ENCODE data around the gene DUSP22. TPM values are rescaled to one million over a fixed set of nuclear protein-coding genes. Genes with fewer than 3 reads are reported as not detected.
A peak's percentile ranks its signal among the peaks of the same experiment; 100 is the strongest.

Gene DUSP22
- total RNA-seq, 2 donors from 2014 or later = 45.2 to 45.3 TPM

DNA sequence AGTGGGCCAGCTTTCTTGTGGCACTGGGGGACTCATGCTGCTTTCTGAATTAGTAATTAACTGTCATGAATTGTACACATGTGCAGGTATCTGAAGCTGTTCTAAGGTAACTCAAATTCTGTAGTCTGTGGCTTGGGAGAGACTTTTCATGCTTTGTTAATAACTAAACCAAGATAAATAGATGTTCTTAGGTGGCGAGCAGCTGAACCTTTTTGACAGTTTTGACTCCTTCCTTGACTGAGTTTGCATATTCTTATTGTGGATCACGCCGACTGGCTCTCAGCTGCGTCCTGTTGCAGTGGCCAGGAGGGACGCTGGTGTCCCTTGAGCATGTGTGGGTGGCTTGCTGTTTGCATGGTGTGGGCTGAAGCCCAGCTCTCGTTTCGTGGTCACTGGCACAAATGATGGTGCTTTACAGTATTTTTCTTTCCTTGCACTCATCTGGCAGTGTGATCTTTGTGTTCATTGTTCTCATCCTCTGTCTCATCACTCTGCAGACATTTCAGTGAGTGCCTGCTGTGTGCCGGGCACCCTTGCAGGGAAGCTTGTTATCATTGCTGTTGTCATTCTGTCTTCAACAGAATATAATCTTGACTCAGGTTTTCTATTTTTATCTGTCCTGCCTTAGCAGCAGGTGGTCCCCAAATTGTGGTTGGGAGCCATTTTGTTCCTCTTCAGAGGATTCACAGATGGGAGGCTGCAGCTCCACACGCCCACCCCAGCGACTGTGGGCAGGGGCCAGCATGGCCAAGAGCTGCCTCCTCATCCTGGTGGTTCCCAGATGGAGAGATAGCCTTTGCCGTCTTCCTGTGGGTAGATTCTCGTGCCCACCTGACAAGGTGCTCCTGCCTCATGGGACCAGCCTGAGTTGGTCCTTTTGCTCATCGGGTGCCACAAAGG, 39.6 kb downstream of the DUSP22 start:
- DNase-seq (ENCODE audit: low spot score) (peak; percentile 57), ATAC-seq (peak in 1 of 2 donors; percentile 35)
- H3K36me3 Mint-ChIP-seq = no peaks in the 10 kb centered on the region
- H3K27ac Mint-ChIP-seq = no peak overlapping the region
- no peaks in the 10 kb centered on the region for H3K9me3 Mint-ChIP-seq
- no peak overlapping the region for H3K4me3 Mint-ChIP-seq
- no peaks in the 10 kb centered on the region for H3K27me3 Mint-ChIP-seq
- H3K4me1 Mint-ChIP-seq (ENCODE audit: low read depth in 2 of 2) = peaks cover 14 to 19% of the 10 kb centered on the region in 2 donors

DNA sequence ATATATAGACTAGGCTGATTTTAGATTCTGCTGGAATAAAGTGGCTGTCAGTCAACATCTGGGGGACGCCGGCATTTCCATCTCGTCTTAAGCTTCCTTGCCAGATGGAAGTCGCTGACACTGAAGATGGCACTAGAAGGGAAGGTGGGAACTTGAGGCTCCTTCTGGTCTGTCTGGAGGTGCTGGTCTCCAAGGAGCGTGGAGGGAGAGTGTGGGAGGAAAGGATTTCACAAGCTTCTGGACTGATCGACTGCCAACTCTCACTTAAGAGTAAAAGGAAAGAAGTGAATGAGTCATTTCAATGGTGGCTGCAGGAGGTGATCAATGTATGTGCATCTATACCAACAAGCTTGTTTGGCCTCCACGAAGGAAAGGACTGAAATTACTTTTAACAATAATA, 40.4 kb downstream of the DUSP22 start:
- Mint-ChIP-seq H3K27ac (no peak overlapping the region), H3K4me3 (no peak overlapping the region), H3K27me3 (no peaks in the 10 kb centered on the region), H3K4me1 (ENCODE audit: low read depth in 2 of 2) (peaks cover 22% of the 10 kb centered on the region in 2 donors), H3K36me3 (no peaks in the 10 kb centered on the region), H3K9me3 (no peaks in the 10 kb centered on the region)
- ATAC-seq (peak; percentile 34 to 36), DNase-seq (ENCODE audit: low spot score) (no peak)

DNA sequence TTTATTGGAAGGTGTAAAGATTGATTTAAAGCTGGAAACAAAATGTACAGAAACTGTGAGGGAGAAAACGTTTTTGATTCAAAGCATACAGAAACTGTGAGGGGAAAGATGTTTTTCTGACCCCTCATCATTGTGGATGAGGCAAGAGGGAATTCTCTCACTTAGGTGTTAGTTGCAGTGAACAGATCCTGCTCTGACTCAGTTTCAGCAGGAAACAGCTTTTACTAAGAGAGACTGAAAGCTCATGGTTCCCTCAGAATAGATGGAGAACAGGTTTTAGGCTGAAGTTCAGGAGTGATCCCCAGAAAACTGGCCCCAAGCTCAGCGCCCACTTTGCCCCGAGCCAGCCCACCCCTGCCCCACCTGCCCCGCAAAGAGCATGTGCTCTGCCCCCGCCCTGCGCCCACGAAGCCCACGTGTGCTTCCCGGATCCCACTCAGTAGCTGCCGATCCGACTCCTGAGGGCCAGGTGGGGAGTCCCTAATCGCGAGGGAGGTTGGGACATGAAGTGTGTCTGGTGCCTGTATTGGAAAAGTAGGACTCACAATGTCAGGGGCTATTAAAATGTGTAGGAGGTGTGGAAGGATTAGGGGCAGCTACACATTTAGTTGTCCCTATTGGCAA, 41.2 kb downstream of the DUSP22 start:
- peak in 1 of 2 donors; percentile 48 for ATAC-seq
- no peak for DNase-seq (ENCODE audit: low spot score)
- H3K27ac Mint-ChIP-seq = no peak overlapping the region
- peaks cover 25 to 28% of the 10 kb centered on the region in 2 donors for H3K4me1 Mint-ChIP-seq (ENCODE audit: low read depth in 2 of 2)
- no peaks in the 10 kb centered on the region for H3K36me3 Mint-ChIP-seq
- H3K27me3 Mint-ChIP-seq = no peaks in the 10 kb centered on the region
- H3K4me3 Mint-ChIP-seq = no peak overlapping the region
- no peaks in the 10 kb centered on the region for H3K9me3 Mint-ChIP-seq

DNA sequence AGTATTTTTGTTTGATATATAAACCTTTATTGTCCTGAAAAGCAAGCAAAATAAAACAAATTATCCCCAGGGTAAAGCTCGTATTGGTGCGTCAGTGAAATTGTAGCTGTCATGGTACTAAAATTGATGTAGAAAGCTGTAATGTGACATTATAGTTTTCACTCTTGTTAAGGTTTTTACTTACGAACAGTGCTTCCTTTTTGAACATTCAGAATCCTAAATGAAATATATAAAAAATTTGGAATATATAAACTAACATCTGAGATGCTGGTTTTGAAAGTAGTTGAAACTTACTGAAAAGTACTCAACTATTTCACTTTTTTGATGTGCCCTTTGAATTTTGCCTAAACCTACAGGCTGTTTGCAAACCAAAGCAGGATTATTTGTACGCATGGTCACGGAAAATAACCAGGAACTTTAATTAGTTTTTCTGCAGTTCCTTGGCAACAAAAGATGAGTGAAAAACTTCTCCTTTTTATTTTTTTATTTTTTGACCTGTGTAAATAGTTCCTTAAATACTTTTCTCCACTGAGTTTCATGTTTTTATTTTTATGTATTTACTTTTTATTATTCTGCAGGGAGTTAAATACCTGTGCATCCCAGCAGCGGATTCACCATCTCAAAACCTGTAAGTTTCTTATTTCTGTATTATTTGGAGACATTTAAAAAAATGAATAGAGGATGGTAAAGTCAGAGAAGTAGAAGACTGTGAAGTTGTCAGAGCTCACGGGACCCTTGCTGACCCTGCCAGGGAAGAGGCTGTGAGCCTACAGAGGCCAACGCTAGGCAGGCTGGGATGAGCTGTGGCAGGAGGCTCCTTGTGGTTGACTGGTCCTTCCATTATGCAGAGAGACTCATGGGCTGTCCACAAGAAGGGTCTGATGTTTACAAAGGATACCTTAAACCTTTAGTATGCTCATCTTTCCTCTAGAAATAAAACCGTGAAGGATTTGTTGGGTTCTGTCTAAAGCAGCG, 42.5 kb downstream of the DUSP22 start:
- Mint-ChIP-seq H3K27me3 (no peaks in the 10 kb centered on the region), H3K4me3 (no peak overlapping the region)
- no peak for ATAC-seq

DNA sequence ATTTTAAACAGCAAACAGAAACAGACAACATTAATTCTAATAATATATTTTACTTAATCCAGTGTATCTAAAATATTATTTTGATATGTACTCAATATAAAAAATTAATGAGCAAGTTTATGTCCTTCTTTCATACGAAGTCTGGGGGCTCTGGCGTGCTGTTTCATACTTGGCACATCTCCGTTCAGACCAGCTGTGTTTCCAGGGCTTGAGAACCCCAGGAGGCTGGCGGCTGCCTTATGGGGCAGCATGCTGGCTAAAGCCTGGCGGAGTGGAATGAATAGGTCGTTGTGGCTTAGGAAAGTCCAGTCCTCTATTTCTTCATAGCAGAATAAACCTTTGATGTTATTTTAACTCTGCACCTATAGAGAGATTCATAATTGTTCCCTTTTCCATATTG, 43.3 kb downstream of the DUSP22 start:
- no peak for DNase-seq (ENCODE audit: low spot score)
- H3K36me3 Mint-ChIP-seq = no peaks in the 10 kb centered on the region
- ATAC-seq = no peak
- H3K27me3 Mint-ChIP-seq = no peaks in the 10 kb centered on the region
- peak overlapping the region; percentile 63 for H3K4me3 Mint-ChIP-seq
- H3K4me1 Mint-ChIP-seq (ENCODE audit: low read depth in 2 of 2) = peaks cover 41 to 47% of the 10 kb centered on the region in 2 donors
- peak overlapping the region in 1 of 2 donors; percentile 45 for H3K27ac Mint-ChIP-seq
- no peaks in the 10 kb centered on the region for H3K9me3 Mint-ChIP-seq

More for the DNA sequence above, 42.5 kb downstream of the DUSP22 start:
- Mint-ChIP-seq H3K36me3 (no peaks in the 10 kb centered on the region), H3K9me3 (no peaks in the 10 kb centered on the region), H3K27ac (no peak overlapping the region), H3K4me1 (ENCODE audit: low read depth in 2 of 2) (peaks cover 35 to 41% of the 10 kb centered on the region in 2 donors)
- no peak for DNase-seq (ENCODE audit: low spot score)

DNA sequence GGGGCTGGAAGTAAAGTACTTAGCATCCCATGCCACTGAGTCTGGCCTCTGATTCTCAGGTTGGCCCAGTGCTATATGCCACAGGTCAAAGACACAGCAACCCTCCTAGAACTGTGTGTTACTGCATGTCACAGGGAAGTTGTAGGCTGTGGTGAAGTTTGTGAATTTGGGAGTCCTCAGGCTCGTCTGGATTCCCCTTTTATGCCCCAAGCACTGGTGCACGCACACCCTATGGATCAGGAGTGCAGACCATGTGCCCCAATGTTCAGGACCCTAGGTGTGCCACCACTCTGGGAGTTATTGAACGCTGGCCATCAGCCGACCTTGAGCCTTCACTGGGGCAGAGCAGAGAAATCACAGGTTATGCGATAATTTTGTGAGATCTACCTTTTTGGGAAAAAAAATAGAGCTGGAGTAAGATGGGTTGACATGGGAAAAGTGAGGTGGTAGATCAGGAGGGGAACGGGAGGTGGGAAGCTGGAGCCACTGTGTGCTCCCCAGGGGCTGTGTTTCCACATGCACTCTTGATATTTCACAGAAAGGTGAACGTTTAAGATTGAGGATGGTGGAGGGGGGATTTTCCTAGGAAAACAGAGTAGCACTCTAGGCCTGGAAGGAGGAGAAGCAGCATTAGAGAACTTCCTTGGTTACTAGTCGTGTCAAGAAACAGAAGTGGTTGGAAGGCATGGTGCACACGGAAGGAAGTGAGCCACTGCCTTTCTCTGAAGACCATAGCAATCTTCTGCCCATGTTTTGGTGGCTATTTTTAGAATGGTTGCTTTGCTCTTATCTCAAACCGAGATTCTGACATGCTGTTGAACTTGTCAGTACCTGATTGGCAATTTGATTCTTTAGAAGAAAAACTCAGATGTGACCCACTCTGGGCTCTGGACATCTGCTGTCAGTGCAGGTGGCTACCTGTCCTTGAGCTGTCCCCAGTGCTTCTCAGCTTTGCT, 44.1 kb downstream of the DUSP22 start:
- DNase-seq (ENCODE audit: low spot score) (no peak), ATAC-seq (peak in 1 of 2 donors; percentile 41)
- H3K9me3 Mint-ChIP-seq = no peaks in the 10 kb centered on the region
- H3K4me1 Mint-ChIP-seq (ENCODE audit: low read depth in 2 of 2) = peaks cover 48 to 55% of the 10 kb centered on the region in 2 donors
- H3K27me3 Mint-ChIP-seq = no peaks in the 10 kb centered on the region
- H3K4me3 Mint-ChIP-seq = peak overlapping the region; percentile 63
- H3K36me3 Mint-ChIP-seq = no peaks in the 10 kb centered on the region
- H3K27ac Mint-ChIP-seq = peak overlapping the region; percentile 45 to 77

DNA sequence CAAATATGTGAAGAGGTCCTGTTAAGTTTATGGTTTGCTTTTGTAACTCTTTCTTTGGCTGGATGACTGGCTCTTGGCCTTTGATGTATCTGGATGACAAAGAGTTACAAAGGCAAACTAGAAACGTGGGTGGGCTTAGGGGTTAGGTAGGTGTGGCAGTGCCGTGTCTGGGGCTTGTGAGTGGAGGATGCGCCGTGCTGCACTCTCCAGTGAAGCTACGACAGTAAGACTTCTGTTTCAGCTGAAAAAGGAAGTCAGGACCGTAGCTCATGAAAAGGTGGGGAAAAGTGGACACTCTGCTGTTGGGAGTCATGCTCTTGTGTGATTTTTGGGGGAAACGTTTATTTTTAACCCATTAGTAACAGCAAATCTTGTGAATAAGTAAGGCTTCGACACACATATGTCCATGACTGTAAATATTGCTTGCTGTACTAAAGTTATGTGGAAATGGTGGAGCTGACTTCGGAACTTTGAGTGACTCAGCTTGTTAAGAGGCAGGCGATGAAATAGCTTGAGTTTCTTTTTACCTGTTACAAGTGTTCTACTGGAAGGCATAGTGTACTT, 45.6 kb downstream of the DUSP22 start:
- no peaks in the 10 kb centered on the region for H3K27me3 Mint-ChIP-seq
- ATAC-seq = no peak
- no peak for DNase-seq (ENCODE audit: low spot score)
- peak overlapping the region; percentile 63 for H3K4me3 Mint-ChIP-seq
- no peaks in the 10 kb centered on the region for H3K9me3 Mint-ChIP-seq
- no peaks in the 10 kb centered on the region for H3K36me3 Mint-ChIP-seq
- peak overlapping the region; percentile 45 to 77 for H3K27ac Mint-ChIP-seq
- peaks cover 60 to 67% of the 10 kb centered on the region in 2 donors for H3K4me1 Mint-ChIP-seq (ENCODE audit: low read depth in 2 of 2)

DNA sequence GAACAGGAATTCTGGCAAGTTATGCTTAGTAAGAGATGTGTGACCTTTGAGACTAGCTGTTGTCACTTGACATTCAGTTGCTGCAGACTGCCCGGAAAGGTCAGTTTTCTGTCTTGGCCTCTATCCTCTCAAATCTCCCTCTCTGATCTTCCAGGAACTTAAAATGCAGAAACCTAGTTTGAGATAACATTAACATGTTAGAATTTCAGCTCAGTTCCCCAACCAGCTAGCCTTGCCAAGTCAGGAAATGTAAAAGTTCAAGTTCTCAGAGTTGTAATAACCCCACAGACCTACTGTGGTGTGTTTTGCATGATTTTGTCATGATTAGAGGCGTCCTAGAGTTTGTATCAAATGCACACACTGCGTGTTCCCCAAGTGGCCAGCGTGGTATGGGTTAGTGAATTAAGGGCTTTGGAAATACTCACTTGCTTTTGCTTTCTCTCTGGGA, 46.6 kb downstream of the DUSP22 start:
- Mint-ChIP-seq H3K4me3 (peak overlapping the region; percentile 77), H3K36me3 (no peaks in the 10 kb centered on the region), H3K27me3 (no peaks in the 10 kb centered on the region), H3K4me1 (ENCODE audit: low read depth in 2 of 2) (peaks cover 60 to 67% of the 10 kb centered on the region in 2 donors), H3K27ac (peak overlapping the region; percentile 75), H3K9me3 (no peaks in the 10 kb centered on the region)
- DNase-seq (ENCODE audit: low spot score) (no peak), ATAC-seq (peak; percentile 50 to 55)

DNA sequence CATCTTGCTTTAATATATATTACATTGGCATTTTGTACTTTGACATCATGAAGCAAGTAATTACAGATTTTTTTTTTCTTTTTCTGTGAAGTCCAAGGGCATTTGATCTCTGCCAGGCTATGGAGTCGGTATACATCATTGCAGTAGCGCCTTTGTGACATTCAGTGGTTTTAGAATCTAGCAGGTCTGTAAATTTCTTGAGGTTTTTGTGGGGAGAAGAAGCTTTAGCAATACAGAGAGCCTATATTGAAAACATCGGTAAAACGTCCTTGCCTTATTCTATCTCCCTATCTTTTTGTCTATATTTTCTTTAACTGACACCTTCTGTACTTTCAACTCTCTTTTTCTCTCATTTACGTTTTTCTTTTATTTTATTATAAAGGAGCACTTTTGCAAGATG, 47.2 kb downstream of the DUSP22 start:
- DNase-seq (ENCODE audit: low spot score) = no peak
- Mint-ChIP-seq H3K27me3 (no peaks in the 10 kb centered on the region), H3K27ac (peak overlapping the region; percentile 75), H3K4me3 (peak overlapping the region; percentile 77), H3K36me3 (no peaks in the 10 kb centered on the region), H3K9me3 (no peaks in the 10 kb centered on the region), H3K4me1 (ENCODE audit: low read depth in 2 of 2) (peaks cover 60 to 67% of the 10 kb centered on the region in 2 donors)
- ATAC-seq = peak; percentile 64 to 79

DNA sequence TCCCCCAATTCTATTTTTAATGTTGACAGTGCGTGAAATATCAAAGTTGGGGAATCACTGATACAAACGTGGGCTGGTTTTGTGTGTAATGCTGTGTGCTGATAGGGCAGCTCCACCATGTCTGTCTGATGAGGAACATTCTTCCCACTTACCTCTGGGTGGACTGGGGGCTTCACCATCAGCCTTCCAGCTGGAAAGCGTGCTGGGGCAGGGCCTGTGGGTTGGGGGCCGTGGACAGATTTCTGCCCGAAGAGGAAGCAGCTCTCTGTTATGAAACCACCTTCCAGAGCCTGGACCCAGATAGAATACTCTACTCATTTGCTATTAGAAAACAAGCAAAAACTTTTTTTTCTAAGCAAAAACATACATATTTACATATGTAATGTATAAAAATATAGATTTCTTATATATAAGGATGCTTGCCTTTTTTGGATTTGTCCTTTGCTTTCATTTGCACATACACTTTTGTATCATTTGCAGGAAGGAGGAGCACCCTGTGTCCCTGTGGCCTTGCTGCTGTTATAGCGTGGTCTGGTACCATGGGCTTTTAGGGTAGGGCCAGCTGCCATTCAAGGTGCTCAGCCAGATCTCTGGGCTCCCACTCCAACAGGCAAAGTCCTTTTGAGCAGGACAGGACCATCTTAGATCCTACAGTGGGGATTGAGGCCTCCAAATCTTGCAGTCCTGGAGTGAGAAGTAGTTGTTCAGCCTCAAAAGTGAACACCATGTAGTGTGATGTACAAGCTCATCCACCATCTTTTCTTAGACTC, 48.1 kb downstream of the DUSP22 start:
- Mint-ChIP-seq H3K4me1 (ENCODE audit: low read depth in 2 of 2) (peaks cover 60 to 67% of the 10 kb centered on the region in 2 donors), H3K4me3 (peak overlapping the region; percentile 78), H3K27ac (peak overlapping the region; percentile 75), H3K9me3 (no peaks in the 10 kb centered on the region), H3K36me3 (no peaks in the 10 kb centered on the region), H3K27me3 (no peaks in the 10 kb centered on the region)
- DNase-seq (ENCODE audit: low spot score) = no peak
- ATAC-seq = no peak

DNA sequence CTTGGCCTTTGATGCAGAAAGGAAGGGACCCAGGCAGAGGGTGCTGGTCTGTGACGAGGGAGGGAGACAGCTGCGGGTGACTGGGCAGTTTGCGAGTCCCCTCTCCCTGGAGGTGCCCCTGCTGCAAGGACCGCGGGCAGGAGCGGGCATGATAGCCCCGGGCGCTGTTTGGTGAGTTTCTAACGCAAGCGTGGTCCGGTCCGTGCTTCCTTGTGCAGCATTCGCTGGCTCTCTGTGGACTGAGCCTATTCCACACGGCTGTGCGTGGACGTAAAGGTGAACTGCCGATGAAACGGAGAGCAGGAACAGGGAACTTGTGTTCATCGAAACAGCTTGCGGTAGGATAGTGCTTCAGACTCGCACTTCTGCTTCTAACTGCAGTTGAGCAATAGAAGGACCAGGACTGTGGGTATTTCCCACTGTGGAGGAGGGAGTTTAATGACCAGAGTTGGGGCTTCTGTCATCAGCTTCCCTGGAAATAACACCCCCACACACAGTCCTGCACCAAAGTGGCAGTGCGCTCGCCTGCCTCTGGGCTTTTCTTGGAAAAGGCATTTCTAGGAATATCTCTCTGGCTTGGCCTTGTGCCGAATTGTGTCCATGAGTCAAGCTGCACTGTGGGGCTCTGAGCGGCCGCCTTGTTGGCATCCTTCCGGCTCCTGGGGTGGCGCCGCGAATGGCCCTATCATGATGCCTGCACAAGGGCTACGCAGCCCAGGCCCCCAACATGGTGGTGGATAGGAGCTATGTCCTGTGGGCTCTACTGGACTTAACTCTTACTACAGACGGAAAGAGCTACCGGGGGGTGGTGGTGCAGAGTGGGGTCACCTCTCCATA, 48.9 kb downstream of the DUSP22 start:
- DNase-seq (ENCODE audit: low spot score) = no peak
- H3K4me1 Mint-ChIP-seq (ENCODE audit: low read depth in 2 of 2) = peaks cover 55 to 60% of the 10 kb centered on the region in 2 donors
- H3K27ac Mint-ChIP-seq = peak overlapping the region; percentile 53 to 75
- no peaks in the 10 kb centered on the region for H3K36me3 Mint-ChIP-seq
- ATAC-seq = peak; percentile 40 to 43
- peak overlapping the region; percentile 78 for H3K4me3 Mint-ChIP-seq
- no peaks in the 10 kb centered on the region for H3K9me3 Mint-ChIP-seq
- no peaks in the 10 kb centered on the region for H3K27me3 Mint-ChIP-seq
